HTR-8/SVneo (cell line): ENCODE results near the gene C17orf67.

ENCODE experiments used
- DNase-seq: peaks from one replicate; pipeline ENCODE4 v3.0.0; 2011; ENCODE audit warnings: low spot score, mixed read lengths; ENCODE audit not compliant: insufficient read length
- FAIRE-seq: peaks from 2 replicates; lab custom pipeline; 2011; peaks lifted over from hg19 to GRCh38; lab: Jason Lieb, UNC

Gene C17orf67

DNA sequence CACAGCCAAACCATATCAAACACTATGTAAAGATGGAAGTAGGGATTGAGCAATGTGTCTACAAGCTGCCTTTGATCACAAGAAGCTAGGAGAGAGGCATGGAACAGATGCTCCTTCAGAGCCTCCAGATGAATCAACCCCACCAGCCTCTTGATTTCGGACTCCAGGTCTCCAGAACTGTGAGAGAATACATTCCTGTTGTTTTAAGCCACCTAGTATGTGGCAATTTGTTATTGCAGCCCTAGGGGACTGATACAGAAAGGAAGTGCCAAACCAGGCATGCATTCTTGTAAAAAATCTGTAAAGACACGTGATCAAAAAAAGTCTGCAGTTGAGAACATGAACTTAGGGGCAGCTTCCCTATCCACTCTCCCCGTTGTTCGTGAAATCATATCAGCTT, 91.1 kb downstream of the C17orf67 start:
- no peak for DNase-seq
- FAIRE-seq, result no peak
